Ishikawa (cell line): Measurements from ENCODE around the gene GRB7.

Experiments used
- CREB1 ChIP-seq: IDR thresholded peaks from 2 replicates; pipeline ENCODE4 v1.6.1; 2012; ENCODE audit warnings: low read depth
- EGR1 ChIP-seq: IDR thresholded peaks from 2 replicates; pipeline ENCODE4 v1.6.1; 2012
- EP300 ChIP-seq: IDR thresholded peaks from 2 replicates; pipeline ENCODE4 v1.6.1; 2012; ENCODE audit warnings: borderline replicate concordance
- FOXM1 ChIP-seq: IDR thresholded peaks from 2 replicates; pipeline ENCODE4 v1.6.1; 2012; ENCODE audit warnings: low read depth, borderline replicate concordance
- RAD21 ChIP-seq: IDR thresholded peaks from 2 replicates; pipeline ENCODE4 v1.6.1; 2012; ENCODE audit warnings: low read depth
- TEAD4 ChIP-seq: IDR thresholded peaks from 2 replicates; pipeline ENCODE4 v1.6.1; 2012
- YY1 ChIP-seq: IDR thresholded peaks from 2 replicates; pipeline ENCODE4 v1.6.1; 2012; ENCODE audit warnings: low read depth
- TF ChIP-seq, protein P1 (sequence below): IDR thresholded peaks from 2 replicates; pipeline ENCODE4 v1.6.1; 2012; ENCODE audit warnings: low read depth, mild to moderate bottlenecking
- TF ChIP-seq, protein P2 (sequence below): IDR thresholded peaks from 2 replicates; pipeline ENCODE4 v1.6.1; 2012

DNA sequence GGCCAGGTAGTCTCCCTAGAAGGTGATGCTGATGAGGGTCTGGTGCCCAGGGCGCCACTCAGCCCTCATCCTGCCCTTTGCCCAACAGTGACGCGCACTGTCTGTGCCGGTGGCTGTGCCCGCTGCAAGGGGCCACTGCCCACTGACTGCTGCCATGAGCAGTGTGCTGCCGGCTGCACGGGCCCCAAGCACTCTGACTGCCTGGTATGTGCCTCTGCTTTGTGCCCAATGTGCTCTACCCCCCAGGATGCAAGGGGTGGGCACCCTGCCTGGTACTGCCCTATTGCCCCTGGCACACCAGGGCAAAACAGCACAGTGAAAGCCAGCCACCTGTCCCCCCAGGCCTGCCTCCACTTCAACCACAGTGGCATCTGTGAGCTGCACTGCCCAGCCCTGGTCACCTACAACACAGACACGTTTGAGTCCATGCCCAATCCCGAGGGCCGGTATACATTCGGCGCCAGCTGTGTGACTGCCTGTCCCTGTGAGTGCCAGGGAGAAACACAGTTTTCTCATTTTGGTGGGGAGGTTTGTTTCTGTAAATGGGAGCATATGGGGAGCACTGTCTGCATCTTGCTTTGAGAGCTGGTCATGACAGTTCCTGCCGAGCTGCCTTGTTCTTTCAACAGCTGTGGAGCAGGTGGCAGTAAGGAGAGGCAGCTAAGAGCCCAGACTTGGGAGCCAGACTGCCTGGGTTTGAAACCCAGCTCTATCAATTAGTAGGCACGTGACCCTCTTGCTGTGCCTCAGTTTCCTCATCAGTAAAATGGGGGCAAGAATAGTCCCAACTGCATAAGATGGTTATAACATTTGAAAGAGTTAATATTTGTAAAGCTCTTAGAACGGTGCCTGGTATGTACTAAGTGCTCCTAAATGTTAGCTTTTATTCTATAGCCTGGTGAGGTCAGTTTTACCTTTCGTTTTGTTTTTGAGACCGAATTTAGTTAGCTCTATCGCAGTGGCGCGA lies 27.5 kb upstream of the GRB7 start:
- no peak for TF ChIP-seq EP300
- TF ChIP-seq YY1, result no peak
- TF ChIP-seq, protein P1, sequence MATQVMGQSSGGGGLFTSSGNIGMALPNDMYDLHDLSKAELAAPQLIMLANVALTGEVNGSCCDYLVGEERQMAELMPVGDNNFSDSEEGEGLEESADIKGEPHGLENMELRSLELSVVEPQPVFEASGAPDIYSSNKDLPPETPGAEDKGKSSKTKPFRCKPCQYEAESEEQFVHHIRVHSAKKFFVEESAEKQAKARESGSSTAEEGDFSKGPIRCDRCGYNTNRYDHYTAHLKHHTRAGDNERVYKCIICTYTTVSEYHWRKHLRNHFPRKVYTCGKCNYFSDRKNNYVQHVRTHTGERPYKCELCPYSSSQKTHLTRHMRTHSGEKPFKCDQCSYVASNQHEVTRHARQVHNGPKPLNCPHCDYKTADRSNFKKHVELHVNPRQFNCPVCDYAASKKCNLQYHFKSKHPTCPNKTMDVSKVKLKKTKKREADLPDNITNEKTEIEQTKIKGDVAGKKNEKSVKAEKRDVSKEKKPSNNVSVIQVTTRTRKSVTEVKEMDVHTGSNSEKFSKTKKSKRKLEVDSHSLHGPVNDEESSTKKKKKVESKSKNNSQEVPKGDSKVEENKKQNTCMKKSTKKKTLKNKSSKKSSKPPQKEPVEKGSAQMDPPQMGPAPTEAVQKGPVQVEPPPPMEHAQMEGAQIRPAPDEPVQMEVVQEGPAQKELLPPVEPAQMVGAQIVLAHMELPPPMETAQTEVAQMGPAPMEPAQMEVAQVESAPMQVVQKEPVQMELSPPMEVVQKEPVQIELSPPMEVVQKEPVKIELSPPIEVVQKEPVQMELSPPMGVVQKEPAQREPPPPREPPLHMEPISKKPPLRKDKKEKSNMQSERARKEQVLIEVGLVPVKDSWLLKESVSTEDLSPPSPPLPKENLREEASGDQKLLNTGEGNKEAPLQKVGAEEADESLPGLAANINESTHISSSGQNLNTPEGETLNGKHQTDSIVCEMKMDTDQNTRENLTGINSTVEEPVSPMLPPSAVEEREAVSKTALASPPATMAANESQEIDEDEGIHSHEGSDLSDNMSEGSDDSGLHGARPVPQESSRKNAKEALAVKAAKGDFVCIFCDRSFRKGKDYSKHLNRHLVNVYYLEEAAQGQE, result no peak
- TF ChIP-seq, protein P2, sequence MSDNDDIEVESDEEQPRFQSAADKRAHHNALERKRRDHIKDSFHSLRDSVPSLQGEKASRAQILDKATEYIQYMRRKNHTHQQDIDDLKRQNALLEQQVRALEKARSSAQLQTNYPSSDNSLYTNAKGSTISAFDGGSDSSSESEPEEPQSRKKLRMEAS, result no peak
- no peak for TF ChIP-seq EGR1
- no peak for TF ChIP-seq RAD21
- TF ChIP-seq TEAD4, result no peak
- TF ChIP-seq FOXM1, result no peak
- TF ChIP-seq CREB1, result no peak
